Astrocyte of the spinal cord (primary cell): ENCODE measurements around the gene FMN2.

ENCODE experiments used
- DNase-seq: peaks from one replicate; pipeline ENCODE4 v3.0.0; 2011; ENCODE audit warnings: low read depth, low spot score
- H3K4me3 ChIP-seq: 2 replicates; pipeline ENCODE4 v1.5.1; 2011; ENCODE audit warnings: low read depth, mild to moderate bottlenecking, low read length, moderate library complexity
- in situ Hi-C: cut with HindIII; loops from 2 replicates; pipeline ENCODE4 v1.10.0; 2017; ENCODE audit warnings: low sequenced_read_pairs
- TF ChIP-seq, protein P1 (sequence below): IDR thresholded peaks from 2 replicates; pipeline ENCODE4 v1.5.1; 2012; ENCODE audit warnings: low read depth, mild to moderate bottlenecking, low read length, inconsistent platforms

FMN2 gene

DNA sequence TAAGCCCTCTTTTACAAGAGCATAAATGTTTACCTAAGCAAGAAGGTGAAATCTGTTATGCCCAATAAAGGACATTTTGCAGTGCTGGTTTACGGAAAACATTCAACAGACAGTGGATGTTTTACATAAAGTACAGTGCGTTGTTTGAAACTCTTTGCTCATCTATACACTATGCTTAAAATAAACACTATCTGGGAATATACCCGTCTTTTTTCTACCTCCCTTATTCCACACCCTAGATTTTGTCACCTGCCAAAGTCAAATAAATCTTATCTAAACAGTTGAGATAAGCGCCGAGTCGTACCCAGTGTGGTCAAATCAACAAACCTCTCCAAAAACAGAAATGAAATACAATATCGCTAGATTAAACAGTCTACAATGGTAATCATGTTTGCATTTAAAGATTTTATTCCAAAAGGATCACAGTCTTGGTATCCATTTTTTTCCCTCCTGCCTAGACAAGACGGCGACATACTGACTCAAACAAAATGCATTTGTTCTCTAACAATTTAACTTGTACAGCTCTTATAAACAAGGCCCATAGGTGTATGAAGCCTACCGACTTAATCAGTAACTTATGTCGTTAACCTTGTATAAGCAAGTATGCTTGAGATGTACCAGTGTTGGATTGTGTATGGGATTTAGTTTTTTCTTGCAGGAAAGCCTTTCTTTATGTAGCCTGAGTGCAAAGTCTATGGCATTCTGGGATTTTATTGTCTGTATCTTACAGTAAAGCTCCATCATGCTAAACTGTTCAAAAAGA lies 189.1 kb downstream of the FMN2 start:
- TF ChIP-seq, protein P1, sequence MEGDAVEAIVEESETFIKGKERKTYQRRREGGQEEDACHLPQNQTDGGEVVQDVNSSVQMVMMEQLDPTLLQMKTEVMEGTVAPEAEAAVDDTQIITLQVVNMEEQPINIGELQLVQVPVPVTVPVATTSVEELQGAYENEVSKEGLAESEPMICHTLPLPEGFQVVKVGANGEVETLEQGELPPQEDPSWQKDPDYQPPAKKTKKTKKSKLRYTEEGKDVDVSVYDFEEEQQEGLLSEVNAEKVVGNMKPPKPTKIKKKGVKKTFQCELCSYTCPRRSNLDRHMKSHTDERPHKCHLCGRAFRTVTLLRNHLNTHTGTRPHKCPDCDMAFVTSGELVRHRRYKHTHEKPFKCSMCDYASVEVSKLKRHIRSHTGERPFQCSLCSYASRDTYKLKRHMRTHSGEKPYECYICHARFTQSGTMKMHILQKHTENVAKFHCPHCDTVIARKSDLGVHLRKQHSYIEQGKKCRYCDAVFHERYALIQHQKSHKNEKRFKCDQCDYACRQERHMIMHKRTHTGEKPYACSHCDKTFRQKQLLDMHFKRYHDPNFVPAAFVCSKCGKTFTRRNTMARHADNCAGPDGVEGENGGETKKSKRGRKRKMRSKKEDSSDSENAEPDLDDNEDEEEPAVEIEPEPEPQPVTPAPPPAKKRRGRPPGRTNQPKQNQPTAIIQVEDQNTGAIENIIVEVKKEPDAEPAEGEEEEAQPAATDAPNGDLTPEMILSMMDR, result no peak
- in situ Hi-C loops, result no loop called here
- no peak for DNase-seq
- H3K4me3 ChIP-seq, result no peak overlapping the region

DNA sequence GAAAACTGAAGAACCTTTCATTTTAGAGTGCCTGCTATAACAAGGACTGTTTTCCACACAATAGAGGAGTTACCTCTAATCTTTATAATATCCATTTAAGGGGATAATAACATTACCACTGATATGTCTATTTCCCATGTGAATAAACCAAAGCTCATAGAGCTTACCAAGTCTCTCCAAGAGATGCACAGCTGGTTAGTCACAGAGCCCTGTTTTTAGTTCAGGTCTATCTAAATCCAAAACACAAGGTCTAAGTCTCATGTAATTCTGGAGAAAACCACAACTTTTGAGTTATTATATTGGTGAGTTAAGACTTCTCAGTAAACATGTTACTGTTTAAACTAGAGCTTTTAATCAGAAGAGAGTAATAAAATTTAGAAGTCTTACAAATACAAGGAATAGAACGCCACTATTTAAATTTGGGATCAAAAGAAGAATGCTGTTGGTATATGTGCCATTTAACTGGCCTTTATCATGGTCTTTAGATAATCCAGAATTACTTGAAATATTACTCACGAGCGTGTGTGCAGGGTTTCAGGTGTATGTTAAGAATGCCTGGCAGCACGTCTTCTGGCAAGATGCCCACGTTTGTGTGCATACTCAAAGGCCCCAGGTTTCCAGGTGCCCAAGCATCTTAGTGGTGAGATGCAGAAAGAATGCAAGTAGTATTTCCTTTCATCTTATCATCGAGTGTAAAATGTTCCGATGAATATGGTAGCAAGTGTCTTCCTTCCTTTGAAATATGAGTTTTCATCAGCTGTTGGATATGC lies 190.6 kb downstream of the FMN2 start:
- H3K4me3 ChIP-seq, result no peak overlapping the region
- TF ChIP-seq, protein P1, result no peak
- no peak for DNase-seq
- in situ Hi-C loops, result no loop called here

DNA sequence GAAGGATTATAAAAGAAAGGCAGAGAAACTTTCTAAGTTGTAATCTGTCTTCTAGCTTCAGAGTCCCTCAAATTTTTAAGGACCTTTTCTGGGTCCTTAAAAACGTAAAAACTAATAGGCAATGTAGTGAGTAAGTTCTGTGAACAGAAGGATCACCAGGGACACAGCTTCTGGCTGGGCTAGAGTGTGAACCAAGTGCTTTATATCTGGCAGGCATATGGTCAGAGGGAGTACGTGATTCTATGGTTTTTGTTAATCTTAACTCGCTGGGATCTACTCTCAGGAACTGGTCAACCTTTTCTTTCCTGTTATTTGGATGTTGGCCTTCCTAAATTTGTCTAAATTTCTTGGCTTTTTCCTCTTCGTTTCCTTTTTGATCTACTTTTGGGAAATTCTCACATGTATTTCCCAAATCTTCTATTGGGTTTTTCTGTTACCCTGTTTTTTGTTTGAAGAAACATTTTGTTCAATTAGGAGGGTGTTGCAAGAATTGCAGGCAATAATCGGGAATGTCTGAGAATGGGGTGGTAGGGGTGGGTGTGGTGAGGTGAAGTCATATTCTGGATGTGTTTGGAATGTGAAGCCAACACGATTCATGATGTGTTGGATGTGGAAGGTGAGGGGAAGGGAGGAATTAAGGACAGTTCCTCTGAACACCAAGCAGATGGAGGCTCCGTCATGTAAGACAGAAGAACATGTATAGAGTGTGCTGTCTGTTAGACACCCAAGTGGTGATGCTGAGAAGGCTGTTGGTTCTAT lies 193.2 kb downstream of the FMN2 start:
- TF ChIP-seq, protein P1, result no peak
- H3K4me3 ChIP-seq, result no peak overlapping the region
- in situ Hi-C loops, result no loop called here
- no peak for DNase-seq

DNA sequence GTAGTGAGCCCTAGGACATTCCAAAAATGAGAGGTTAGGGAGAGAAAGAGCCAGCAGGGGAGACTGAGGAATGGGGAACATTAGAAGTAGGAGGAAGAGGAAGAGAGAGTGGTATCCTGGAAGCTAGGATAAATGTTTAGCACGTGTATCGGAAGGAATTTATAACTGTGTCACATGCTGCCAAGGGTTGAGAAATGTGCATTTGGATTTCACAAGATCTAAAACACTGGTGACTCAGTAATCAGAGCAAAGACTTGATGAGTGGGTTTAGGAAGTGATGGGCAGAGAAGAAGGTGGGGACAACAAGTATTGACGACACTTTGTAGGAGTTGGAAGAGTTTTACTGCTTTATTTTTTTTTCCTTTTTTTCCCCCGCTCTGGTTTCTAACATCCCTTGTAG lies 193.9 kb downstream of the FMN2 start:
- in situ Hi-C loops, result no loop called here
- H3K4me3 ChIP-seq, result no peak overlapping the region
- DNase-seq, result no peak
- TF ChIP-seq, protein P1, result no peak

DNA sequence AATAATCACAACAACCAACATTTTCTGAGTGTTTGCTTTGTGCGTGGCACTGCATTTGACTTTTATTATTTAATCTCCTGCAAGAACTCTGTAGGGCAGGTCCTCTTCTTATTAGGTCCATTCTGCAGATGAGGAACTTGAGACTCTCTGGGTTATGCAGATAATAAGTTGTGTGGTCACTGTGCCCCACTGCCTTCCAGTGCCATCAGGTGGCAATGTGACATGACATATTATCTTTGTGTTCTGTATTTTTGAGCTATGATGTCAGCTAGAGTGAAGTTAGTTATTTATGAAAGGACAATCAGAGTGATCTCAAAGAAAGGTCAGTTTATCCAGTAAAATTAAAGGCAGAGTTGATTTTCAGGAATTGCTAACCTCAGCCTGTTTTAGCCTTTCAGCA lies 196.0 kb downstream of the FMN2 start:
- TF ChIP-seq, protein P1, result no peak
- in situ Hi-C loops, result no loop called here
- no peak overlapping the region for H3K4me3 ChIP-seq
- DNase-seq, result no peak

DNA sequence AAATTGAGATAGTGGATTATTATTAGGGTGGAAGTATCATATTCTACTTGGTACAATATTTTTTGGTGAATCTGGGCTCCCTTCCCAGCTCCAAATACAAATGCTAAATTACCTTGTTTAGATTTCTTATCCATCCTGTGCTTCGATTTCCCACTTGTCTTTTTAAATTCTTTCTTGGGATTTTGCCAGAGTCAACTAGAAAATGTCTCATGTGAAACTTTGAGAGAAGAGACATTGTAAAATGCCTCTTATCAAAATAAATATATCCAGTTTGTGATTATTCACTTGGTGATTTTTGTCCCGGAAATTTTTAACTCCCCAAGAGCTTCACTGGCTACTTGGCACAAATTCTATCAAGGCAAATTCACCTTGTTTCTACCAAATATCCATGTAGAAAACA lies 202.0 kb downstream of the FMN2 start:
- no peak overlapping the region for H3K4me3 ChIP-seq
- TF ChIP-seq, protein P1, result no peak
- peak; percentile 17 for DNase-seq
- in situ Hi-C loops, result no loop called here
